ENCODE results near the gene ARL2BP.
"Not testable (repeated sequence)": the region's sequence is repeated elsewhere in the genome, so short reads cannot be mapped to it uniquely, and the experiment has no call there.

Gene ARL2BP

DNA sequence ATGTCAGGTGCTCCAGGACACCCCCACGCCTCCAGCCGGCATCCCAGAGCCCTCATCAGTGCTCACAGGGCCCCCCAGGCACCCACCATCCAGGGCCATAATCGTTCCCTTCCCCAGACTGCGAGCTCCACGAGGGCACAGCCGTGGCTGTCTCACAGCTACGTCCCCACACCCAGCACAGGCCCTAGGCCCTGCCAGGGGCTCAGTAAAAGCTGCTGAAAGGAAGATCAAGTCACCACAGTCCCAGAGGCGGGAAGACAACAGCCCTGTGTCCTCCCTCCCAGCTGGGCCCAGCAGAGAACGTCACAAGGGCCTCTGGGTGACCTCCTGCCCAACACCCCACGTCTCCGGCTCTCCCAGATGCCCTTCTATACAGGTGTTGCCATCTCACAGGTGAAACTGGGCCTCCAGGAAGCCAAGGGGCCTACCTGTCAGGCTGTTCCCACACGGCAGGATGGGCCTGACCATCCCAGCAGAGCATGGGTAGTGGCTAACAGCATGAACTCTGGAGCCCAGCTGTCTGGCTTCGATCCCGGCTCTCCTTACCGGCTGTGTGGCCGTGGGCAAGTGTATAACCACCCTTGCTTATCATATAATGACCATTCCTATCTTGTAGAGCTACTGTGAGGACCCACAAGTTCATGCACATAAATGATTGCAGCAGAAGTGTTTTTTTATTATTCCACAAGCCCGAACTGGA lies 17.9 kb downstream of the ARL2BP start:
- H3K4me1 ChIP-seq (ENCODE audit: control insufficient read depth in 2 of 2, insufficient read depth in 2 of 2, low read length in 2 of 2): peaks cover 15 to 34% of the 10 kb centered on the region in 2 donors
- H3K9me3 ChIP-seq (ENCODE audit: control insufficient read depth in 2 of 2, low read length in 2 of 2): no peaks in the 10 kb centered on the region
- H3K27ac ChIP-seq (ENCODE audit: low read depth in 2 of 2, low read length in 2 of 2): no peak overlapping the region
- H3K9ac ChIP-seq (ENCODE audit: low read depth in 1 of 2, low read length in 2 of 2): no peak overlapping the region
- no peaks in the 10 kb centered on the region for H3K36me3 ChIP-seq (ENCODE audit: control insufficient read depth in 2 of 2, insufficient read depth in 2 of 2, low read length in 2 of 2)
- no peaks in the 10 kb centered on the region for H3K27me3 ChIP-seq (ENCODE audit: control insufficient read depth in 2 of 2, insufficient read depth in 2 of 2, low read length in 2 of 2)
- no peak overlapping the region for H3K4me3 ChIP-seq (ENCODE audit: low read length in 2 of 2)

GRCh38 chr16:57263541-57264351 lies 18.7 kb downstream of the ARL2BP start:
- Histone ChIP-seq H3K27ac (ENCODE audit: low read depth in 2 of 2, low read length in 2 of 2) (no peak overlapping the region), H3K9ac (ENCODE audit: low read depth in 1 of 2, low read length in 2 of 2) (peak overlapping the region in 1 of 2 donors; percentile 64), H3K4me3 (ENCODE audit: low read length in 2 of 2) (no peak overlapping the region), H3K36me3 (ENCODE audit: control insufficient read depth in 2 of 2, insufficient read depth in 2 of 2, low read length in 2 of 2) (no peaks in the 10 kb centered on the region), H3K9me3 (ENCODE audit: control insufficient read depth in 2 of 2, low read length in 2 of 2) (no peaks in the 10 kb centered on the region), H3K4me1 (ENCODE audit: control insufficient read depth in 2 of 2, insufficient read depth in 2 of 2, low read length in 2 of 2) (peaks cover 15 to 42% of the 10 kb centered on the region in 2 donors), H3K27me3 (ENCODE audit: control insufficient read depth in 2 of 2, insufficient read depth in 2 of 2, low read length in 2 of 2) (no peaks in the 10 kb centered on the region)

DNA sequence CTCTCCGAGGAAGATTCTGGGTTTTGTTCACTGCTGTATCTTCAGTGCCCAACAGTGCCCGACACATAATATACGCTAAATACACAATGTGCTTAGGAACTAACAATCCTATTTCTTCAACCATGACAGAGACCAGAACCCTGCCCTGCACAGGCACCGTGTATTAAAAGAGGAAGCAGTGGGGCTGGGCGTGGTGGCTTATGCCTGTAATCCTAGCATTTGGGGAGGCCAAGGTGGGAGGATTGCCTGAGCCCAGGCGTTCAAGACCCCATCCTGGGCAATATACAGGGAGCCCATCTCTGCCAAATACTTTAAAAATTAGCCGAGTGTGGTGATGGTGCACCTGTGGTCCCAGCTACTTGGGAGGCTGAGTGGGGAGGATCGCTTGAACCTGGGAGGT lies 19.3 kb downstream of the ARL2BP start:
- H3K4me3 ChIP-seq (ENCODE audit: low read length in 2 of 2): no peak overlapping the region
- H3K9ac ChIP-seq (ENCODE audit: low read depth in 1 of 2, low read length in 2 of 2): peak overlapping the region in 1 of 2 donors; percentile 64
- no peaks in the 10 kb centered on the region for H3K9me3 ChIP-seq (ENCODE audit: control insufficient read depth in 2 of 2, low read length in 2 of 2)
- peaks cover 21 to 48% of the 10 kb centered on the region in 2 donors for H3K4me1 ChIP-seq (ENCODE audit: control insufficient read depth in 2 of 2, insufficient read depth in 2 of 2, low read length in 2 of 2)
- peak overlapping the region; percentile 72 to 94 for H3K27ac ChIP-seq (ENCODE audit: low read depth in 2 of 2, low read length in 2 of 2)
- no peaks in the 10 kb centered on the region for H3K27me3 ChIP-seq (ENCODE audit: control insufficient read depth in 2 of 2, insufficient read depth in 2 of 2, low read length in 2 of 2)
- H3K36me3 ChIP-seq (ENCODE audit: control insufficient read depth in 2 of 2, insufficient read depth in 2 of 2, low read length in 2 of 2): no peaks in the 10 kb centered on the region

DNA sequence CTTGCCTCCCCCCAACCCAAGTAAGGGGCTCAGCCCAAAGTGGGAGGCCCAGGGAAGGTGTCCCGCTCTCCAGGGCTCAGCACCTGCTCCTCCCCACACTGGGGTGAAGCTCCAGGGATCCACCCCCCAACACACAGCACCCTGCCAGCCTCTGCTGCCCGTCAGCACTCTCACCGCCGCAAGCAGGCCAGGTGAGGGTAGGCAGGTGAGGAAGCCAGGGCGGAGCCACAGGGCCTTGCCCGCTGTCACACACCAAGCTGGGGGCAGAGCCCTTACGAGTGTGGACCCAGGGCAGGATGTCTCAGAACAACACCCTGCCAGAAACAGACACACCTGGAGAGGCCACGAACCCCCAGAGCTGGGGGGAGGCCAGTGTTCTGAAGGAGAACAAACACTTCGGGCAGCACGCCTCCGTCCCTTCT lies 19.9 kb downstream of the ARL2BP start:
- H3K4me1 ChIP-seq (ENCODE audit: control insufficient read depth in 2 of 2, insufficient read depth in 2 of 2, low read length in 2 of 2): peaks cover 21 to 49% of the 10 kb centered on the region in 2 donors

GRCh38 chr16:57265850-57266530 lies 20.9 kb downstream of the ARL2BP start:
- Histone ChIP-seq H3K27ac (ENCODE audit: low read depth in 2 of 2, low read length in 2 of 2) (peak overlapping the region; percentile 72 to 94), H3K9ac (ENCODE audit: low read depth in 1 of 2, low read length in 2 of 2) (peak overlapping the region in 1 of 2 donors; percentile 64), H3K4me1 (ENCODE audit: control insufficient read depth in 2 of 2, insufficient read depth in 2 of 2, low read length in 2 of 2) (peaks cover 21 to 49% of the 10 kb centered on the region in 2 donors), H3K9me3 (ENCODE audit: control insufficient read depth in 2 of 2, low read length in 2 of 2) (no peaks in the 10 kb centered on the region), H3K4me3 (ENCODE audit: low read length in 2 of 2) (peak overlapping the region; percentile 1 to 38), H3K27me3 (ENCODE audit: control insufficient read depth in 2 of 2, insufficient read depth in 2 of 2, low read length in 2 of 2) (no peaks in the 10 kb centered on the region), H3K36me3 (ENCODE audit: control insufficient read depth in 2 of 2, insufficient read depth in 2 of 2, low read length in 2 of 2) (no peaks in the 10 kb centered on the region)

More for the DNA sequence above, 19.9 kb downstream of the ARL2BP start:
- Histone ChIP-seq H3K4me3 (ENCODE audit: low read length in 2 of 2) (no peak overlapping the region), H3K36me3 (ENCODE audit: control insufficient read depth in 2 of 2, insufficient read depth in 2 of 2, low read length in 2 of 2) (no peaks in the 10 kb centered on the region), H3K27me3 (ENCODE audit: control insufficient read depth in 2 of 2, insufficient read depth in 2 of 2, low read length in 2 of 2) (no peaks in the 10 kb centered on the region), H3K9ac (ENCODE audit: low read depth in 1 of 2, low read length in 2 of 2) (peak overlapping the region; percentile 52 to 64), H3K27ac (ENCODE audit: low read depth in 2 of 2, low read length in 2 of 2) (peak overlapping the region; percentile 72 to 94), H3K9me3 (ENCODE audit: control insufficient read depth in 2 of 2, low read length in 2 of 2) (no peaks in the 10 kb centered on the region)

DNA sequence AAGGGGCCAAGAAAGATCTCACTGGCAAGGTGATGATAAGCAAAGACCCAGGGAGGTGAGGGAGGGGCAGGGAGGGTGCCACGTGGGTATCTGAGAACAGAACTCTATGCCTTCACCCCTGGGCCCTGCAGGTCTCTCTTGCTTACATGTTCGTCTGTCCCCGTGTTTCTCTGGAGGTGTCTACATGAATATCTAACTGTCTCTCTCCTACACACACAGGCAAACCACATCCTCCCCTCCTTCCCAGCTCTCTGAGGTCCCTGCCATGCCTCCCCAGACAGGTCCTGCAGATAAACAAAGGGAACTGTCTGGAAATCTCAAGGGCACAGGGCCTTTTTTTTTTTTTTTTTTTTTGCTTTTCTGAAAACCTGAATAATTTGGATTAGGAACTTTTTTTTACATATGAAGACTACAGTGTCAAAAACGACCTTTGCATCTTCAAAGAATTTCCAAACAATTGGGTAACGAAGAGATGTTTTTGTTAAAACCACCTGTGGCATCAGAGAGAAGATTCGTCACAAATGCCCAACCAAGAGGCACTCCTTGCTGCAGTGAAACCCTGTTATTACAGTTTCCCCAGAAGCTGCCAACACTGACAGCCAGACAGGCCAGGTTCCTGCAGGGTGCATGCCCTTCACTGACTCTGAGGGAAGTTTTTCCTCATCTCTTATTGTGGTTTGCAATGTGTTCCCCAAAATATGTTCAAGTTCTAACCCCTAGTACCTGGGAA lies 21.6 kb downstream of the ARL2BP start:
- peak overlapping the region in 1 of 2 donors; percentile 64 for H3K9ac ChIP-seq (ENCODE audit: low read depth in 1 of 2, low read length in 2 of 2)

DNA sequence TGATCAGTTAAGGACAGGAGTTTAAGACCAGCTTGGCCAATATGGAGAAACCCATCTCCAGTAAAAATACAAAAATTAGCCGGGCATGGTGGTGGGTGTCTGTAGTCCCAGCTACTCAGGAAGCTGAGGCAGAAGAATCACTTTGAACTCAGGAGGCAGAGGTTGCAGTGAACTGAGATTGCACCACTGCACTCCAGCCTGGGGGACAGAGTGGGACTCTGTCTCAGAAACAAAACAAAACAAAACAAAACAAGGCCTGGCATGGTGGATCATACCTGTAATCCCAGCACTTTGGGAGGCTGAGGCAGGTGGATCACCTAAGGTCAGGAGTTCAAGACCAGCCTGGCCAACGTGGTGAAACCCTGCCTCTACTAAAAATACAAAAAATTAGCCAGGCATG lies 22.3 kb downstream of the ARL2BP start:
- not testable (repeated sequence) for H3K27me3 ChIP-seq (ENCODE audit: control insufficient read depth in 2 of 2, insufficient read depth in 2 of 2, low read length in 2 of 2); H3K9ac ChIP-seq (ENCODE audit: low read depth in 1 of 2, low read length in 2 of 2); H3K9me3 ChIP-seq (ENCODE audit: control insufficient read depth in 2 of 2, low read length in 2 of 2); H3K36me3 ChIP-seq (ENCODE audit: control insufficient read depth in 2 of 2, insufficient read depth in 2 of 2, low read length in 2 of 2); H3K4me3 ChIP-seq (ENCODE audit: low read length in 2 of 2)
- Histone ChIP-seq H3K27ac (ENCODE audit: low read depth in 2 of 2, low read length in 2 of 2) (peak overlapping the region in 1 of 2 donors; percentile 94), H3K4me1 (ENCODE audit: control insufficient read depth in 2 of 2, insufficient read depth in 2 of 2, low read length in 2 of 2) (peaks cover 21 to 49% of the 10 kb centered on the region in 2 donors)

More for the DNA sequence above, 21.6 kb downstream of the ARL2BP start:
- no peaks in the 10 kb centered on the region for H3K27me3 ChIP-seq (ENCODE audit: control insufficient read depth in 2 of 2, insufficient read depth in 2 of 2, low read length in 2 of 2)
- H3K27ac ChIP-seq (ENCODE audit: low read depth in 2 of 2, low read length in 2 of 2): peak overlapping the region; percentile 72 to 94
- H3K4me1 ChIP-seq (ENCODE audit: control insufficient read depth in 2 of 2, insufficient read depth in 2 of 2, low read length in 2 of 2): peaks cover 21 to 49% of the 10 kb centered on the region in 2 donors
- no peaks in the 10 kb centered on the region for H3K36me3 ChIP-seq (ENCODE audit: control insufficient read depth in 2 of 2, insufficient read depth in 2 of 2, low read length in 2 of 2)
- peak overlapping the region; percentile 1 to 38 for H3K4me3 ChIP-seq (ENCODE audit: low read length in 2 of 2)
- no peaks in the 10 kb centered on the region for H3K9me3 ChIP-seq (ENCODE audit: control insufficient read depth in 2 of 2, low read length in 2 of 2)

GRCh38 chr16:57268804-57269800 lies 24.0 kb downstream of the ARL2BP start:
- Histone ChIP-seq H3K27me3 (ENCODE audit: control insufficient read depth in 2 of 2, insufficient read depth in 2 of 2, low read length in 2 of 2) (no peaks in the 10 kb centered on the region), H3K9ac (ENCODE audit: low read depth in 1 of 2, low read length in 2 of 2) (peak overlapping the region; percentile 38 to 78), H3K9me3 (ENCODE audit: control insufficient read depth in 2 of 2, low read length in 2 of 2) (no peaks in the 10 kb centered on the region), H3K36me3 (ENCODE audit: control insufficient read depth in 2 of 2, insufficient read depth in 2 of 2, low read length in 2 of 2) (no peaks in the 10 kb centered on the region), H3K4me3 (ENCODE audit: low read length in 2 of 2) (no peak overlapping the region), H3K4me1 (ENCODE audit: control insufficient read depth in 2 of 2, insufficient read depth in 2 of 2, low read length in 2 of 2) (peaks cover 21 to 53% of the 10 kb centered on the region in 2 donors), H3K27ac (ENCODE audit: low read depth in 2 of 2, low read length in 2 of 2) (peak overlapping the region; percentile 64 to 88)
